HG03378 (cell line): Measurements from ENCODE around the gene NAA60.
"Not testable (repeated sequence)": the region's sequence is repeated elsewhere in the genome, so short reads cannot be mapped to it uniquely, and the experiment has no call there.

Experiments used
- ATAC-seq: cut with Tn5 transposase; IDR thresholded peaks from one replicate; pipeline ENCODE4 v1.9.1; 2021; ENCODE audit warnings: mild to moderate bottlenecking, moderate library complexity; ENCODE audit not compliant: unreplicated experiment

The NAA60 gene

GRCh38 chr16:3481696-3482658 lies 38.5 kb downstream of the NAA60 start:
- no peak for ATAC-seq

GRCh38 chr16:3482659-3483241 lies 39.3 kb downstream of the NAA60 start:
- no peak for ATAC-seq

GRCh38 chr16:3484318-3485096 lies 41.0 kb downstream of the NAA60 start:
- ATAC-seq: no peak

- ATAC-seq: no peak
Measured at GRCh38 chr16:3485097-3485745, 41.7 kb downstream of the NAA60 start.

- ATAC-seq: no peak
Measured at GRCh38 chr16:3485821-3486505, 42.5 kb downstream of the NAA60 start.

GRCh38 chr16:3486506-3487215 lies 43.2 kb downstream of the NAA60 start:
- no peak for ATAC-seq

GRCh38 chr16:3487521-3488410 lies 44.3 kb downstream of the NAA60 start:
- ATAC-seq: no peak

- ATAC-seq: no peak
Measured at GRCh38 chr16:3488801-3489200, 45.3 kb downstream of the NAA60 start.

GRCh38 chr16:3490911-3491629 lies 47.6 kb downstream of the NAA60 start:
- no peak for ATAC-seq

- ATAC-seq: no peak
Measured at GRCh38 chr16:3492356-3492755, 48.9 kb downstream of the NAA60 start.

GRCh38 chr16:3494386-3494973 lies 51.0 kb downstream of the NAA60 start:
- no peak for ATAC-seq

- ATAC-seq: no peak
Measured at GRCh38 chr16:3495176-3495575, 51.7 kb downstream of the NAA60 start, which contains the start of gene C16orf90. Gene C16orf90 (minus strand): TSS chr16:3495489. CDS start chr16:3495421, 68 bp downstream.

GRCh38 chr16:3496386-3496785 lies 52.9 kb downstream of the NAA60 start:
- ATAC-seq: no peak

- ATAC-seq: no peak
Measured at GRCh38 chr16:3497771-3498170, 54.3 kb downstream of the NAA60 start.

- no peak for ATAC-seq
Measured at GRCh38 chr16:3498988-3499387, 55.5 kb downstream of the NAA60 start.

GRCh38 chr16:3501412-3501761 lies 57.9 kb downstream of the NAA60 start:
- ATAC-seq: not testable (repeated sequence)

- ATAC-seq: no peak
Measured at GRCh38 chr16:3501783-3502400, 58.4 kb downstream of the NAA60 start.
